Upper lobe of left lung (tissue), 4 donors: ENCODE data around the gene PHF21B.

ENCODE experiments used
- EP300 ChIP-seq, 4 donors: sonication (generic); formaldehyde crosslinking; IDR thresholded peaks; one replicate each; pipeline ENCODE4 v1.5.1; 2017; ENCODE audit warnings: antibody characterized with exemption in 4 of 4, control low read depth in 2 of 4
- POLR2A ChIP-seq, 4 donors: fragments of 450-650 bp; IDR thresholded peaks; one replicate each; pipeline ENCODE4 v1.5.1; 2016 to 2017; ENCODE audit warnings: antibody characterized with exemption in 4 of 4, mild to moderate bottlenecking in 2 of 4
- POLR2AphosphoS5 ChIP-seq, 2 donors: sonication (generic); formaldehyde crosslinking; IDR thresholded peaks; one replicate each; pipeline ENCODE4 v1.5.1; 2017; ENCODE audit warnings: antibody characterized with exemption in 2 of 2
- TF ChIP-seq, protein P1 (sequence below), 6 experiments: fragments of 450-650 bp in 4 of 6; fragments of 200-600 bp in 2 of 6; sonication (generic) in 2 of 6; IDR thresholded peaks; one replicate each; pipeline ENCODE4 v1.5.1; 2016 to 2019; ENCODE audit warnings: antibody characterized with exemption in 6 of 6

DNA sequence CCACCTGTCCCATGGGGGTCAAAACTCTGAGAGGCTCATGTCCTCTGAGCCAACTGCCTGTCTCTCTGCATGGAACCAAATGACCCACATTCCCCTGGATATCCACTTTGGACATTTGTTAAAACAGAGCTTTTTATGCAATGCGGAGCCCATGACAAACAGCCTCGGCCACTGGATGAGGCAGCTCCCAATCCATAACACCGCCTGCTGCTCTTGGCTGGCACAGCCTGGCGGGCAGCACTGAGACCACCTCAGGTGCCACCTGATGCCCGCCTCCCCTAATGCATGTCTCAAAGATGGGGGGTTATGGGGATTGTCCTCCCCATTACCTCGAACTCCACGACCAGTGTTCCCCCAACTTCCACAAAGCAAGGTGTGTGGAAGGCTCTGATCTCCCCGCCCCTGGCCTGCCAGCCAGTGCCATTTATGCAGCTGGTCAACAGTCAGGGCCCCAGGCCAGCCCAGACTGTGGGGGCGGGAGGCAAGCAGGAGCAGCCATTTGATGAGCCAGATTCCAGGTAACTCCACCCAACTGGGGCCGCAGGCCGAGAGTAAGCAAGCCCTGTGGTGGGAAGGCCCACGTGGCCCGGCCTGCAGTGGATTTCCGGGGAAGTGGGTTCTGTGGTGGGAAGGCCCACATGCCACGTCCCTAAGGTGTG lies 84.2 kb downstream of the PHF21B start:
- TF ChIP-seq, protein P1, sequence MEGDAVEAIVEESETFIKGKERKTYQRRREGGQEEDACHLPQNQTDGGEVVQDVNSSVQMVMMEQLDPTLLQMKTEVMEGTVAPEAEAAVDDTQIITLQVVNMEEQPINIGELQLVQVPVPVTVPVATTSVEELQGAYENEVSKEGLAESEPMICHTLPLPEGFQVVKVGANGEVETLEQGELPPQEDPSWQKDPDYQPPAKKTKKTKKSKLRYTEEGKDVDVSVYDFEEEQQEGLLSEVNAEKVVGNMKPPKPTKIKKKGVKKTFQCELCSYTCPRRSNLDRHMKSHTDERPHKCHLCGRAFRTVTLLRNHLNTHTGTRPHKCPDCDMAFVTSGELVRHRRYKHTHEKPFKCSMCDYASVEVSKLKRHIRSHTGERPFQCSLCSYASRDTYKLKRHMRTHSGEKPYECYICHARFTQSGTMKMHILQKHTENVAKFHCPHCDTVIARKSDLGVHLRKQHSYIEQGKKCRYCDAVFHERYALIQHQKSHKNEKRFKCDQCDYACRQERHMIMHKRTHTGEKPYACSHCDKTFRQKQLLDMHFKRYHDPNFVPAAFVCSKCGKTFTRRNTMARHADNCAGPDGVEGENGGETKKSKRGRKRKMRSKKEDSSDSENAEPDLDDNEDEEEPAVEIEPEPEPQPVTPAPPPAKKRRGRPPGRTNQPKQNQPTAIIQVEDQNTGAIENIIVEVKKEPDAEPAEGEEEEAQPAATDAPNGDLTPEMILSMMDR (IDR thresholded peaks at IDR 0.05) = no peak
- no peak for TF ChIP-seq POLR2AphosphoS5 (IDR thresholded peaks at IDR 0.05)
- TF ChIP-seq POLR2A (IDR thresholded peaks at IDR 0.05) = no peak
- no peak for TF ChIP-seq EP300 (IDR thresholded peaks at IDR 0.05)
